Measurements from ENCODE around the gene SRRM5. TPM values are rescaled to one million over a fixed set of nuclear protein-coding genes. Genes with fewer than 3 reads are reported as not detected.
A peak's percentile ranks its signal among the peaks of the same experiment; 100 is the strongest.

The SRRM5 gene
- total RNA-seq, 2 donors from 2014 or later = 0.28 TPM; not detected in 1

- no peak for TF ChIP-seq CTCF (IDR thresholded peaks at IDR 0.05)
- H3K4me1 ChIP-seq = no peaks in the 10 kb centered on the region
- no peaks in the 10 kb centered on the region for H3K27me3 ChIP-seq
- no peak overlapping the region for H3K4me3 ChIP-seq
- no peak for DNase-seq (ENCODE audit: low spot score)
- no peaks in the 10 kb centered on the region for H3K9me3 ChIP-seq
- H3K27ac ChIP-seq = no peak overlapping the region
- no peaks in the 10 kb centered on the region for H3K36me3 ChIP-seq
Observed at GRCh38 chr19:43626838-43627237, 14.9 kb downstream of the SRRM5 start.

- Histone ChIP-seq H3K4me3 (no peak overlapping the region), H3K36me3 (no peaks in the 10 kb centered on the region), H3K4me1 (no peaks in the 10 kb centered on the region), H3K27me3 (no peaks in the 10 kb centered on the region), H3K27ac (no peak overlapping the region), H3K9me3 (no peaks in the 10 kb centered on the region)
- no peak for DNase-seq (ENCODE audit: low spot score)
- TF ChIP-seq CTCF (IDR thresholded peaks at IDR 0.05) = no peak
Observed at GRCh38 chr19:43628646-43629326, 16.9 kb downstream of the SRRM5 start.

GRCh38 chr19:43631491-43631890 is 19.6 kb downstream of the SRRM5 start:
- TF ChIP-seq CTCF (IDR thresholded peaks at IDR 0.05) = no peak
- DNase-seq (ENCODE audit: low spot score) = no peak
- Histone ChIP-seq H3K4me3 (no peak overlapping the region), H3K9me3 (no peaks in the 10 kb centered on the region), H3K27ac (no peak overlapping the region), H3K36me3 (no peaks in the 10 kb centered on the region), H3K27me3 (no peaks in the 10 kb centered on the region), H3K4me1 (no peaks in the 10 kb centered on the region)

GRCh38 chr19:43633520-43633919 is 21.6 kb downstream of the SRRM5 start:
- no peaks in the 10 kb centered on the region for H3K9me3 ChIP-seq
- no peaks in the 10 kb centered on the region for H3K27me3 ChIP-seq
- H3K36me3 ChIP-seq = no peaks in the 10 kb centered on the region
- no peak overlapping the region for H3K4me3 ChIP-seq
- H3K27ac ChIP-seq = no peak overlapping the region
- no peaks in the 10 kb centered on the region for H3K4me1 ChIP-seq
- TF ChIP-seq CTCF (IDR thresholded peaks at IDR 0.05) = no peak
- no peak for DNase-seq (ENCODE audit: low spot score)

GRCh38 chr19:43634068-43634467 is 22.2 kb downstream of the SRRM5 start:
- no peaks in the 10 kb centered on the region for H3K27me3 ChIP-seq
- no peak for TF ChIP-seq CTCF (IDR thresholded peaks at IDR 0.05)

GRCh38 chr19:43634506-43634871 is 22.6 kb downstream of the SRRM5 start:
- Histone ChIP-seq H3K4me1 (peaks cover 0 to 3% of the 10 kb centered on the region in 2 donors), H3K36me3 (no peaks in the 10 kb centered on the region), H3K4me3 (peak overlapping the region in 1 of 2 donors; percentile 4)

More at GRCh38 chr19:43634068-43634467, 22.2 kb downstream of the SRRM5 start:
- H3K4me3 ChIP-seq = no peak overlapping the region
- no peak for DNase-seq (ENCODE audit: low spot score)
- no peaks in the 10 kb centered on the region for H3K36me3 ChIP-seq
- H3K27ac ChIP-seq = no peak overlapping the region
- peaks cover 0 to under 1% of the 10 kb centered on the region in 2 donors for H3K4me1 ChIP-seq
- no peaks in the 10 kb centered on the region for H3K9me3 ChIP-seq

More at GRCh38 chr19:43634506-43634871, 22.6 kb downstream of the SRRM5 start:
- TF ChIP-seq CTCF (IDR thresholded peaks at IDR 0.05) = no peak
- DNase-seq (ENCODE audit: low spot score) = no peak
- H3K27me3 ChIP-seq = no peaks in the 10 kb centered on the region
- no peak overlapping the region for H3K27ac ChIP-seq
- H3K9me3 ChIP-seq = no peaks in the 10 kb centered on the region

Data from right atrium auricular region (tissue), 2 donors.